ENCODE data around the gene GPNMB.

The GPNMB gene

GRCh38 chr7:23247603-23248335, 1.2 kb downstream of the GPNMB start:
- DNase-seq (ENCODE audit: low read depth) = peak; percentile 23
- H3K4me3 ChIP-seq (ENCODE audit: control insufficient read depth, low read depth, low read length) = peak overlapping the region; percentile 75
- TF ChIP-seq CTCF (conservative IDR thresholded peaks at IDR 0.05; ENCODE audit: control insufficient read depth, insufficient read depth, low read depth, low read length) = no peak

DNA sequence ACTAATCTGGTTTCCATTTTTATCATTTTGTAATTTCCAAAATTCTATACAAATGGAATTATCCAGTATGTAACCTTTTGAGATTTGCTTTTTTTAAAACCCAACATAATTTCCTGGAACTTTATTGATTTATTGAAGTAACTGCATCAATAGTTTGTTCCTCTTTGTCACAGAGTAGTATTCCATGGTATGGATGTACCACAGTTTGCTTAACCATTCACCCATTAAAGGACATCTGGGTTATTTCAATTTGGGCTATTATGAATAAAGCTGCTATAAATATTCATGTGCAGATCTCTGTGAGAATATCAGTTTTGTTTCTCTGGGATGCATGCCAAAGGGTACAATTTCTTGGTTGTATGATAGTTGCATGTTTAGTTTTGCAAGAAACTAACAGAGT, 2.9 kb downstream of the GPNMB start:
- TF ChIP-seq CTCF (conservative IDR thresholded peaks at IDR 0.05; ENCODE audit: control insufficient read depth, insufficient read depth, low read depth, low read length) = no peak
- H3K4me3 ChIP-seq (ENCODE audit: control insufficient read depth, low read depth, low read length) = no peak overlapping the region

DNA sequence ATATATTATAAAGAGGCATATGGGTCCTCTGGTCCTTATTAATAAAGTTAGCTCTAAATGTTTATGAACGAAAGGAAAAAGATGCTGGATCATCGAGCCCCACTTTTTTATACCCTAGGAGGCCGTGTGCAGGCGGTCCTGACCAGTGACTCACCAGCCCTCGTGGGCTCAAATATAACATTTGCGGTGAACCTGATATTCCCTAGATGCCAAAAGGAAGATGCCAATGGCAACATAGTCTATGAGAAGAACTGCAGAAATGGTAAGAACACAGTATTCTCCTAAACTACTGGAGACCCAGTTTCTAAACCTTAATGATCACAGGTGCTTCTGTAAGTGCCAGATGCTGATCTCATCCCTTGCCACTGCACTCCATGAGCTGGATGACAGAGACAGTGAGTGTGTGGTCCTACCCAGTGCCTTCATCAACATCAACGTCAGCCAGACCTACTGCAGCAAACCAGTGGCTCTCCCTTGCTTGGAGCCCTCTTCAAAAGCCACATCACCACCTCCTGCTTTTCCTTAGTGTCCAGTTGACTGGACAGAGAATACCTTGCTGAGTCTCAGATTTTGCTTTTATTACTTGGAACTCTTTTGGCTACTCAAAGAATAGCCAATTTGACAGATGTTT, 7.6 kb downstream of the GPNMB start:
- H3K4me3 ChIP-seq (ENCODE audit: control insufficient read depth, low read depth, low read length) = no peak overlapping the region
- peak; percentile 45 for DNase-seq (ENCODE audit: low read depth)
- TF ChIP-seq CTCF (conservative IDR thresholded peaks at IDR 0.05; ENCODE audit: control insufficient read depth, insufficient read depth, low read depth, low read length) = no peak

More for the DNA sequence above, 2.9 kb downstream of the GPNMB start:
- no peak for DNase-seq (ENCODE audit: low read depth)

DNA sequence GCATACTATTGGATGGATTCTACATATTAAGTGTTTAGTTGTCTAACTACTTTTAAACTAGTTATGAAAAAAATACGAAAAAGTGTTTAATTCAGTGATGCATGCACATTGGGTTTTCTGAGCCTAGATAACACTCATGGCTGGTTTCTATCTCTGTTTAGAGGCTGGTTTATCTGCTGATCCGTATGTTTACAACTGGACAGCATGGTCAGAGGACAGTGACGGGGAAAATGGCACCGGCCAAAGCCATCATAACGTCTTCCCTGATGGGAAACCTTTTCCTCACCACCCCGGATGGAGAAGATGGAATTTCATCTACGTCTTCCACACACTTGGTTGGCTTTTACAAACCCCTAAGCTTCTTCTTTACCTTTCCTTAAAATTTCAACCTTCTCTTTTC, 10.2 kb downstream of the GPNMB start:
- no peak overlapping the region for H3K4me3 ChIP-seq (ENCODE audit: control insufficient read depth, low read depth, low read length)
- no peak for TF ChIP-seq CTCF (conservative IDR thresholded peaks at IDR 0.05; ENCODE audit: control insufficient read depth, insufficient read depth, low read depth, low read length)
- no peak for DNase-seq (ENCODE audit: low read depth)

- no peak overlapping the region for H3K4me3 ChIP-seq (ENCODE audit: control insufficient read depth, low read depth, low read length)
- no peak for TF ChIP-seq CTCF (conservative IDR thresholded peaks at IDR 0.05; ENCODE audit: control insufficient read depth, insufficient read depth, low read depth, low read length)
- DNase-seq (ENCODE audit: low read depth) = no peak
Measured at GRCh38 chr7:23260371-23260770, 13.8 kb downstream of the GPNMB start.

- no peak overlapping the region for H3K4me3 ChIP-seq (ENCODE audit: control insufficient read depth, low read depth, low read length)
- peak; percentile 94 for TF ChIP-seq CTCF (conservative IDR thresholded peaks at IDR 0.05; ENCODE audit: control insufficient read depth, insufficient read depth, low read depth, low read length)
- DNase-seq (ENCODE audit: low read depth) = peak; percentile 69
Measured at GRCh38 chr7:23261843-23262452, 15.4 kb downstream of the GPNMB start.
